ENCODE measurements around the gene IFT80.
"Not testable (repeated sequence)": the region's sequence is repeated elsewhere in the genome, so short reads cannot be mapped to it uniquely, and the experiment has no call there.

IFT80 gene

DNA sequence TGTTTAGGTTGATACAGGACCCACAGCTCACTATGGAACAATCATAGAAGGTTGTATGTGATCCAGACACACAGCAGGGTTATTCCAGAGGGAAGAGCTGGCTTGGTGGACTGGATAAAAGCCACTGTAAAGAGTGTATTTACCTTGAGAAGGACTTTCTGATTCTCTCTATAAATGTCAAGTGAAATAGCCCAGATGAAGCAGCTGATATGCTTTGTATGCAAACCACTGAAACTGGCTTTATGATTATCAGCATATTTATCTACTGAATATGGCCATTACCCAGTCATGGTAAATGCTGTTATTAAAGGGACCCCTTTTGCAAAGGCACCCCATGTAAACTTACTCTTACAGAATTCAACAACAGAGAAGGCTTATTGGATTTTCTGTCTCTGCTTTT is 145.7 kb downstream of the IFT80 start:
- no peak for DNase-seq

DNA sequence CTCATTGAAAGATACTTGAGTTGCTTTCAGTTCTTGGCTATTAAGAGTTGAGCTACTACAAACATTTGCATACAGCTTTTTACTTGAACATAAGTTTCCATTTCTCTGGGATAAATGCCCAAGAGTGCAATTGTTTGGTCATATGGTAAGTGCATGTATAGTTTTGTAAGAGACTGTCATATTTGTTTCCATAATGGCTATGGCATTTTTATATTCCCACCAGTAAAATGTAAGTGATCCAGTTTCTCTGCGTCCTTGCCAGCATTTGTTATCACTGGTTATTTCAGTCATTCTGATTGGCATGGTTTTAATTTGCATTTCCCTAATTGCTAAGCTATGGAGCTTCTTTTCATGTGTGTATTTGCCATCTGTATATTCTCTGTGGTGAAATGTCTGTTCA is 151.3 kb downstream of the IFT80 start:
- no peak for DNase-seq

DNA sequence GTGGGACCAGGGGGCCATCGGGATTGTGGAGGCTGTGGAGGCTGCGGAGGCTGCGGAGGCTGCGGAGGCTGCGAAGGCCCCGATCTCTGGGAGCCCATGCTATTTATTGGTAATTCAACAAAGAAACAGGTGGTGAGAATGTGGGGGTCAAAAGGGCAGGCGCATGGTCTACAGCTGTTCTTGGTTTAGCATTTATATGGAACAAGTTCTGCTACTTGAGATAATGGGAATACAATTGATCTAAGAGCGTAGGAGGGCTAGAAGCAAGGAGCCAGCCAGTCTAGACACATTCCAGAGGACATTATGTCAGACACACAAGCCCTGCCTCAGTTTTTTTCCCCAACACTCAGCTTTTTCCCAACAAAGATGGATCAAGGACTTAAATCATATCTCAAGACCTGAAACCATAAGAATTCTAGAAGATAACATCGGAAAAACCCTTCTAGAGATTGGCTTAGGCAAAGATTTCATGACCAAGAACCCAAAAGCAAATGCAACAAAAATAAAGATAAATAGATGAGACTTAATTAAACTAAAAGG is 153.7 kb downstream of the IFT80 start:
- no peak for DNase-seq

DNA sequence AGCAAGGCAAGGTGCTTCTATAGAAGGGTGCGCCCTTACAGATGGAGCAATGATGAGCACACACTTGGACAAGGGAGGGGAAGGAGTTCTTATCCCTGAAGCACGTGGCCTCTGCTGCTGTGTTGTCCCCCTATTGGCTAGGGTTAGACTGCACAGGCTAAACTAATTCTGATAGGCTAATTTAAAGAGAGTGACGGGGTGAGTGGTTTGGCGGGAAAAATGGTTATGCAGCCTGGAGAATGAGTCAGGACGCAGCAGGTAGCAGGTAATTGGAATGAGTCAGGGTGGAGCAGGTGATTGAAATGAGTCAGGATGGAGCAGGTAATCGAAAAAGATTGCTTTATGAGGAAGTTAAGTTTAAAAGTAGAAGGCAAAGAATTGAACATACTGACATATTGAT is 158.3 kb downstream of the IFT80 start:
- not testable (repeated sequence) for DNase-seq

DNA sequence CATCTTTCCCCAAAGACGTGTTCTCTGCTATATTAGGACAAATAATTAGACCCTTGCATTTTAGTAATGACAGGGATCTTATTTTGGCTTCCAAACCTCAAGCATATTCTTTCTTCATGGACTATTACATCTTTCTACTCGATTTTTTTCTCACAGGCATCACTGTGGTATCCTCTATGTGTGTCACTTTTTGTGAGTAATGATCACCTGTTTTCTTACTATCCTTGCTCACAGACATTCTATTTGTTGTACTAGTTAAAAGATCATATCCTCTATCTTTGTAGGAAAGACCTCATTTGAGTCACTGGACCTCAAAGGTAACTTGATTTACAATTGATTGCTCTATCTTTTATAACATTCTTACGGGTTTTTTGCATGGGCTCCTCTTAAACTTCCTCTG is 167.0 kb downstream of the IFT80 start:
- no peak for DNase-seq

DNA sequence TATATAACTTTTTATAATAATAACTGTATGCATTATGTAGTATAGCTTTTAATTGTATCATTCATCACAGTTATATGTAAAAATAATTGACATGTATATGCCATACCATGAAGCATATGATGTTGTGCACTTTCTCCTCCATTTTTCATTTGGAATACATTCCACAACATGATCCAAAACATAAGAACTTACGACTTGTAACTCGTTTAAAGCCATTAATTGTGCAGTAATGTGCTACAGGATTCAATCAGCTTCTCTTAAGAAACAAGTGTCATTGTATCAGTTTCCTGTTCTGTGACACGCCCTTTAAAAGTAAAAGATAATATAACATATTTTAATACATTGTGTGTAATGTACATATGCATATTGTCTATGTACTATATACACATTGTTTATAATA is 171.6 kb downstream of the IFT80 start:
- no peak for DNase-seq

DNA sequence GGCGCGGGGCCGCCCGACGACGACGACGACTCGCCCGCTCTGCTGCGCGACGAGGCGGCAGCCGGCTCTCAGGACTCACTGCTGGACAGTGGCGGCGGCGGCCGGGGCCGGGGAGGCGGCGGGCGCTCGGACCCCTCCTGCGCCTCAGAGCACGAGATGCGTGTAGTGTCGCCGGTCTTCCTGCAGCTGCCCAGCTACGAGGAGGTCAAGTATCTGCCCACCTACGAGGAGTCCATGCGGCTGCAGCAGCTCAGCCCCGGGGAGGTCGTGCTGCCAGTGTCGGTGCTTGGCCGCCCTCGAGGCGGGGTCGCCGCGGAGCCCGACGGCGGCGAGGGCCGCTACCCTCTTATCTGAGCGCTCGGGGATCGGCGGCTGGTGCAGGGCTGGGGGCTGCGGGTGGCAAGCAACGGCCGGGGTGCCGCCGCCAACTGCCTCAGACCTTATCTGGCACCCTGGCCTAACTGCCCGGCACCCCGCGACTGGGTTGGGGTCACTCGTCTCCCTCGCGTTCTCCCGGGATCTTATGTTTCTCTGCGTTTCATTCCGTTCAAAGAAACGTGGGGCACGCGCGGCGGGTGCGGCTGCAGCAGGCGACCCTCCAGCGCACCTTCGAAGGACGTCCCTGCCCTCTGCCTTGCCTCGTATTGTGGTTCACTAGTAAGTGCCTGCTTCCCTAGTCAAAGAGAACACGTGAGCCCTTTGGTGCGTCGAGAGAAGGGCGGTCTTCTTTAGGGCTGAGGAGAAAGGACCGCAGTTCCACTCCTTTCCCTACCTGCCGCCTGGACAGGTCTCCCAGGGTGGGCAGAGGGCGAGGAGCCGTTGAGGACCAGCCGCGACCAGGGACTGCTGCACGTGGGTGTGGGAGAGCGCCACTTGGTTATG is 172.8 kb downstream of the IFT80 start:
- DNase-seq: no peak

DNA sequence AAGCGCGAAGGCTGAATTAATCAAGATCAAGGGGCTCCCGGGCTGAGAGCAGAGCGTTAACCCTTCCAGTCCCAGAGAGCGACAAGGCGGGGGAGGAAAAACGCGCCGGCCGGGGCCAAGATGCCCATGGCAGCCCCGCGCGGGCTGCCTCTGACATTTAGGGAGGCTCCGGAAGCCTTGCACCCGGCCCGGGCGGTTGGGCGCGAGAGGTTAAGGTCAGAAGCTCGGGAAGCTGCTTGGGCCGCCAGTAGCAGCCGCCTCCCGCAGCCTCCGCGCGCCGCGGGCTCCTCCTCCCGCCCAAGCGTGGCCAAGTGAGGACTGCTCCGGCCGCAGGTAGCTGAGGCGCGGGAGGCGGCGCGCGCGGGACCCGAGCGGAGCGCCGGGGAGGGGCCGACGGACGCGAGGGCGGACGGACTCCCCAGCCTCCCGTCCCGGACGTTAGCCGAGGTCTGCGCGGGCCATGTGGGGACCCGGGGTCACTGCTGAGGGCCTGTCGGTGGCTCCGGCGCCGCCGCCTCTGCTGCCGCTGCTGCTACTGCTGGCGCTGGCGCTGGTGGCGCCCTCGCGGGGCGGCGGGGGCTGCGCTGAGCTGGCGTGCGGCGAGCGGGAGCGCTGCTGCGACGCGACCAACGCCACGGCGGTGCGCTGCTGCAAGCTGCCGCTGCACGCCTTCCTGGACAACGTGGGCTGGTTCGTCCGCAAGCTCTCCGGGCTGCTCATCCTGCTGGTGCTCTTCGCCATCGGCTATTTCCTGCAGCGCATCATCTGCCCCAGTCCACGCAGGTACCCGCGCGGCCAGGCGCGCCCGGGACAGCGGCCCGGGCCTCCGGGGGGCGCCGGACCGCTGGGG is 173.6 kb downstream of the IFT80 start, which contains the start of gene C3orf80:
C3orf80 (plus strand) TSS at position 247 of the 850 bp plus-strand sequence; CDS start at position 461, 214 bp downstream.
- peak in 1 of 2 experiments; percentile 53 for DNase-seq

DNA sequence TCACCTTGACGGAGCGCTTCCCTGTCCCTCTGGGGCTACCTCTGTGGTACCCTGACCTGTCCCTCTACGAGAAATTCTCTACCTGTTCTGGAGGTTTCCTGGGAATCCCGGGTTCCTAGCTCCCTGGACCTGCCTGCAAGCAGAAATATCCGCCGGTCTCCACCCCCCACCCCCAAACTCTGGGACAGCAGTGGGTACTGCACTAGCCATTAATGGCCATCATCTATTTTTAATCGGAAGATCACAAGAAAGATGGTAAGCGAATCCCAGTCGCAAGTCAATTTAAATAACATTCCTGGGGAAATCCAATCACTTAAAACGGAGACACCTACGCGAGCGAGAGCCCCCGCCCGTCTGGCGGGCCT is 174.2 kb downstream of the IFT80 start:
- no peak for DNase-seq

DNA sequence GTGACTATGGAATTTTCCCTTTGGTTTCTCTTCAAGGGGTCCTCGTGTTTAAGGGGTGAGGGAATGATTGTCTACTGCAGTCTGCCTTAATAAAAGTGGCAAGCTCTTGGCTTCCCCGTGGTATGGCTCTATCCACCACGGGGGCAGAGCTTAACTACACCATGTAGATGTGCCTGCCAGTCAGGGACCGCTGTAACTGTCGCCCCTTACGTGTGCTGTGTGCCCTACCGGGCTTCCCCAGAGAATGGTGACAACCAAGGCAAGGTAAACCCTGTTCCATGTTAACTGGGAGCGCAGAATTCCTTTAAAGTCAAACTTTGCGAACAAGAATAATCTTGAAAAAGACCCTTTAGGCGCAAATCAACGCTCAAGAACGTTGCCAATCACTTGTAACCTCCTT is 174.8 kb downstream of the IFT80 start:
- DNase-seq: no peak

DNA sequence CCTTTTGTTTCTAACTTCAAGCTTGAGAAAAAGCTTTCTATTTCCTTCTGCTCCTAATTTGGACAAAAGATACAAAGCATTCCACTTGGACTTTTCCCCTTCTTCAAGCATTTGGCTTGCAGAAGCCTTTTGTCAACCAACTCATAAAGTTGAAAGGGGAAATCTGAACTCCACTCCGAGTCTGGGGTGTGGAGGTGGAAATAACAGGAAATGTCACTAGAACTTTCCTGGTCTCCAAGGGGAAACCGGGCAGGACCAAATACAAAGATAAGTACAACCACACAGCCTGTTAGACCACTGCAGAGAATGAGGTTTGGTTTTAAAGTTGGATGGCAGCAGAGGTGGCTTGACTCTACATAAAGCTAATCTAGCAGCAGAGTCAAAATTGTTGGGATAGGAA is 178.0 kb downstream of the IFT80 start:
- DNase-seq: no peak

DNA sequence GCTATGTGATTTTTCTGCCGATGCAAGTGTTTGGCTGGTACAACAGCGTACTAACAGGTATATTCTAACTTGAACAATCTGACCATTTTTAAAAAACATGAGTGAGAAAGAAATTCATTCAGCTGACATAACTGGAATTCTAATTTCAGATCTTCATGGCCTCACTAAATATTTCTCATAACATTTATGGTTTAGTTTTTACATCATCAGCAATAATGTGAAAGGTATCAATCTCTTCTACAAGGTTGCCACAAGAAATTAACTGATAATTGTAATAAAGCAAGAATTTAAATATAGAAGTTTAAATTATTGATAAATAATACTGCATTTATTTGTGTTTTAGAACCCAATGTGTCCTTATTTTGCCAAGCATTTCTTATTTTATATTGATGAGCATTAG is 179.0 kb downstream of the IFT80 start:
- DNase-seq: no peak

DNA sequence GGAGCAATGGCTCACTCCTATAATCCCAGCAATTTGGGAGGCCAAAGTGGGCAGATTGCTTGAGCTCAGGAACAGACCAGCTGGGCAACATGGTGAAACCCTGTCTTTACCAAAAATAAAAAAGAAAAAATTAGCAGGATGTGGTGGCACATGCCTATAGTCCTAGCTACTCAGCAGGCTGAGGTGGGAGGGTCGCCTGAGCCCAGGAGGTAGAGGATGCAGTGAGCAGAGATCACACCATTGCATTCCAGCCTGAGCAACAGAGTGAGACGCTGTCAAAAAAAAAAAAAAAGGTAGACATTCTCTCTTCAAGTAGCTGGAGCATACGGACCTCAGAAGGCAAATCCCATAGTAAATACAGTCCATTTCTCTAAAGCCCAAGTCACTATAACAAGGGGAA is 180.9 kb downstream of the IFT80 start:
- DNase-seq: no peak

DNA sequence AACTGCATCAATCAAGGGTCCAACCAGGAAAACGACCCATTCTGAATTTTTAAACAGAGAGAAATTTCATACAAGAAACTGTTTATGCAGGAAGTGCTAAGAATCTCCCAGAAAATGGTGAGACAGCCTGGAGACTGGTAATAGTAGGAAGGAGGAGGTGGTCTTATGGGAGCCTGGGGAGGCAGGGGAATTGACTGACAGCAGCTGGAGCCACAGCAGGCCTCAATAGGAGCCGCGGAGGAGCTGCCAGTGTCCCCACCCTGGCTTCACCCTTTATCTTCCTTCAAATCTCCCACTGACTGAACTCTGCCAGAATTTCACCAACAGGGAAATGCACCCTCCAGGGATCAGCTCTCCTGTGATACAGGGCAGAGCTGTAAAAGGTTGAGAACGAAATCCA is 181.3 kb downstream of the IFT80 start:
- no peak for DNase-seq

DNA sequence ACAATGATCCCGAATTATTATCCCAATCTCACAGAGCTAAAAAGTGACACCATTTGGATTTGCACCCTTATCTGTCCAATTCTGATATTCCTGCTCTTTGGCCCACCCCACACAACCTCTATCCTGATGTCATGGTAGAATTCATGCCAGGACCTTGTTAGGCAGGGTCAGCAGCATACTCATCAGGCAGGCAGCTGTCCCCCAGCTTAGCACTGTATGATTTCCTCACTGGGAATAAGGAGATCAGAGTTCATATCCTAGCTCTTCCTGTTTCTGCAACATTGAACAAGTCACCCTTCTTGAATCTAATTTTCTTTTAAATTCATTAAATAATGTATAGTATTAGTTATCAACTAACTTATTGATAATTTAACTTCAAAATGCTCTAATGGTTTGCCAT is 185.8 kb downstream of the IFT80 start:
- DNase-seq: no peak

DNA sequence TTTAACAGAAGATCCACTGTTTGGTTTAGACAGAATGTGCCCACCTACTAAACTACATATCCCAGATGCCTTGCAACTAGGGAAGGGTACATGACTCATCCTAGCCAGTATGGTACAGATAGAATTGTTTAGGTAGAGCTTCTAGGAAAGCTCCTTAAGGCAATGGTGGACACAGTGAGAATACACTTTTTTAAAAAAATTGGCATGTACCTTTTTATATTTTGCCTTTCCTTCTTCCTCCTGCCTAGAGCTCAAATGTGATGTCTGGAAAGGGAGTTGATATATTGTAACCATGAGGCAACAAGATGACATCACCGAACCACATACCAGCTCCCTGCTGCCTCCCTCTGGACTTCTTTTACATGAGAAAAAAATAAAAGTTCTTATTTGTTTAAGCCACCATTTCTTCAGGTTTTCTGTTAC is 188.2 kb downstream of the IFT80 start:
- peak in 1 of 2 experiments; percentile 32 for DNase-seq

DNA sequence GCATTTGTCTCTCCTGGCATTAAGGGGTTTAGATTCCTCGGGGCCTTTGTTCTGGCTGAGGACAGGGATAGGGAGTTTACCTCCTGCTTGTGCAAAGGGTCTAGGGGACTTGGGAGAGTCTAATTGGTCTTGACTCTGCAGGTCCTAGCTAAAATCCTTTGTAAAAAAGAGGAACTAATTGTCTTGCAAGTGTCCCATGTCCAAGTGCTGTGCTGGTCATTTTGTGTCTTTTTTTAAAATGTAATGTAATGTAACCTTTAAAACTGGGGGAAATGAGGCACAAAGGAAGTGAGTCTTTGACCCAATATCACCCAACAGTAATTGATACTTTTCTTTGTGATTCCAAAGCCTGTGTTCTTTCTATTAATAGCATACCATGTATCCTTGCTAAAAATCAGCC is 188.7 kb downstream of the IFT80 start:
- DNase-seq: no peak

Measured in NCI-H446 (cell line).